Neural progenitor cell (in vitro differentiated cells): ENCODE data around the gene FRRS1.

Experiments
- EZH2 ChIP-seq: fragments of 200-600 bp; sonication (generic); IDR thresholded peaks from 2 replicates; pipeline ENCODE4 v1.6.1; 2017; ENCODE audit warnings: antibody characterized with exemption, mild to moderate bottlenecking, moderate library complexity
- EZH2phosphoT487 ChIP-seq: fragments of 200-600 bp; sonication (generic); IDR thresholded peaks from 2 replicates; pipeline ENCODE4 v1.6.1; 2017; ENCODE audit warnings: antibody characterized with exemption

DNA sequence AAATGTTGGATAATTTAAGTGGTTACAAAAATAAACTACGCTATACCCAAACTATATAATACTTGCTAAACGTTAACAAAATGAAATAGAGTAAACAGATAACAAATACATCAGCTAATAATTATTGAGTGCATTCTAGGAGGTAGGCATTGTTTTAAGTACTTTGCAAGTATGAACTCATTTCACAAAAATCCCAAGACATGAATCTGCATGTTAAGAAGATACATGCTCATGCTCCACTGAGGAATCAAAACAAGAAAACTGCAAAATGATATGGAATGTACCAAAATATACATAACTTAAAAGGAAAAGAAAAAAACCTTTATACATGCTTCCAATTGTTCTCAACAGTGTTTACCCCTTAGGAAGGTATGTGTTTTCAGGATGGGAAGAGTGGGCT lies 2.5 kb downstream of the FRRS1 start:
- TF ChIP-seq EZH2: no peak
- TF ChIP-seq EZH2phosphoT487: no peak
